GM21381 (cell line): ENCODE results near the gene TLCD3B.

Experiments used
- ATAC-seq: cut with Tn5 transposase; IDR thresholded peaks from one replicate; pipeline ENCODE4 v1.9.1; 2021; ENCODE audit warnings: mild to moderate bottlenecking, moderate library complexity; ENCODE audit not compliant: unreplicated experiment

Gene TLCD3B

DNA sequence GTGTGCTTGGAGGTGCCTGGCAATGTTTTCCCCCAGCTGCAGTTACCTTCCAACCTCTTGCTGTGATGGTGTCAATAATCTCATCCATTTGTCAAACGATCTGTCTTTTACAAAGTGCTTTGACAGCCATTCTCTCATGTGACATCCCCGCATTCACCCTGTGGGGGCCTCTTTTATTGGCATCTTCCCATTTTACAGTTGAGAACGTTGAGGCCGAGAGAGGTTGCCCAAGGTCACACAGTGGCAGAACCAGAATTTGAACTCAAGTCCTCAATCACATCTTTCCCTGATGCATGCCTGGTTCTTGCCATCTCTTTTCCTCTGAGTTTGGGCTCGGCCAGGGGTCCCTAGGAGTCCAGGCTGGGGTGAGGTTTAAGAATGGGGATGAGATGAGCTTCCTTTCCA, 55.9 kb downstream of the TLCD3B start:
- ATAC-seq: no peak
